HCT116 (cell line): ENCODE measurements around the gene OLAH. TPM values are rescaled to one million over a fixed set of nuclear protein-coding genes. Genes with fewer than 3 reads are reported as not detected.

ENCODE experiments used
- ATAC-seq: fragments of 200-7000 bp; cut with Tn5 transposase; 2 replicates; pipeline ENCODE4 v1.9.1; 2020; ENCODE audit warnings: mild to moderate bottlenecking, moderate library complexity
- BruUV-seq: library from RNA; stranded (reverse); fragments of 400-500 nt; replicated peaks from 2 replicates; lab custom pipeline; 2021; lab: Mats Ljungman, UMichigan
- CTCF ChIA-PET: fragments of 300-600 bp; sonication (Branson Sonifier 250); formaldehyde crosslinking; loops from one replicate; lab custom pipeline; 2021; ENCODE audit warnings: antibody characterized with exemption; lab: Charles Lee
- POLR2A ChIA-PET: fragments of 300-600, 350-600 bp; sonication (Branson Sonifier 250); formaldehyde crosslinking; loops from one replicate; lab custom pipeline; 2021; ENCODE audit warnings: antibody characterized with exemption; lab: Charles Lee
- RAD21 ChIA-PET, 2 experiments: fragments of 300-600 bp; sonication (Branson Sonifier 250); formaldehyde crosslinking; loops; one replicate each; lab custom pipeline; 2023; ENCODE audit warnings: low total read pairs in 2 of 2; ENCODE audit not compliant: uncharacterized antibody in 2 of 2, unreplicated experiment in 2 of 2, low non-redundant PET in 1 of 2; lab: Charles Lee
- DNase-seq: peaks from one replicate; pipeline ENCODE4 v3.0.0-alpha.2; 2010; ENCODE audit warnings: low read depth, low spot score
- H2AFZ ChIP-seq: fragments of 200-600 bp; shearing (Covaris generic), sonication (generic); 2 replicates; pipeline ENCODE4 v1.6.1; 2017; ENCODE audit warnings: low read depth, mixed run types, mixed read lengths, antibody characterized with exemption, low read length; ENCODE audit not compliant: poor library complexity, severe bottlenecking
- H3K27ac ChIP-seq: 2 replicates; pipeline ENCODE4 v1.5.1; 2012; ENCODE audit warnings: low read depth, low read length
- H3K27me3 ChIP-seq: fragments of 200-600 bp; sonication (generic); 2 replicates; pipeline ENCODE4 v1.6.1; 2016; ENCODE audit warnings: mixed run types, low read length, mixed read lengths; ENCODE audit not compliant: insufficient read depth
- H3K36me3 ChIP-seq, 2 experiments: fragments of 200-500 bp in 1 of 2; fragments of 200-600 bp in 1 of 2; sonication (Bioruptor generic) in 1 of 2; sonication (generic) in 1 of 2; 2 replicates each; pipeline versions ENCODE4 v1.5.1 to v1.6.1; 2014 to 2016; ENCODE audit warnings: low read length in 2 of 2, inconsistent platforms in 1 of 2, mixed read lengths in 1 of 2, mixed run types in 1 of 2; ENCODE audit not compliant: insufficient read depth in 2 of 2, control insufficient read depth in 1 of 2
- H3K4me1 ChIP-seq, 2 experiments: fragments of 200-600 bp in 1 of 2; sonication (generic) in 1 of 2; 2 replicates each; pipeline versions ENCODE4 v1.5.1 to v1.6.1; 2012 to 2017; ENCODE audit warnings: low read length in 2 of 2, inconsistent platforms in 1 of 2, mild to moderate bottlenecking in 1 of 2, mixed read lengths in 1 of 2, mixed run types in 1 of 2, moderate library complexity in 1 of 2; ENCODE audit not compliant: insufficient read depth in 2 of 2, control insufficient read depth in 1 of 2
- H3K4me2 ChIP-seq: fragments of 200-600 bp; sonication (generic); 2 replicates; pipeline ENCODE4 v1.6.1; 2017; ENCODE audit warnings: mixed run types, low read length, mixed read lengths
- H3K4me3 ChIP-seq, 2 experiments: fragments of 200-600 bp in 1 of 2; sonication (generic) in 1 of 2; replicated peaks in 1 of 2; 2 replicates each; pipeline ENCODE4 v1.5.1; 2011 to 2016; ENCODE audit warnings: low read length in 2 of 2, control low read depth in 1 of 2, low read depth in 1 of 2, mild to moderate bottlenecking in 1 of 2, mixed read lengths in 1 of 2, mixed run types in 1 of 2
- H3K79me2 ChIP-seq: fragments of 200-600 bp; sonication (generic); 2 replicates; pipeline ENCODE4 v1.6.1; 2017; ENCODE audit warnings: mild to moderate bottlenecking, mixed run types, low read length, moderate library complexity, mixed read lengths; ENCODE audit not compliant: insufficient read depth
- H3K9ac ChIP-seq: fragments of 200-600 bp; sonication (generic); 2 replicates; pipeline ENCODE4 v1.6.1; 2016; ENCODE audit warnings: low read length, mixed read lengths
- H3K9me2 ChIP-seq: fragments of 200-600 bp; sonication (generic), shearing (Covaris generic); 2 replicates; pipeline ENCODE4 v1.6.1; 2017; ENCODE audit warnings: mixed run types, mild to moderate bottlenecking, moderate library complexity; ENCODE audit not compliant: insufficient read depth
- H3K9me3 ChIP-seq, 2 experiments: fragments of 200-500 bp in 1 of 2; fragments of 200-600 bp in 1 of 2; sonication (Bioruptor generic) in 1 of 2; sonication (generic) in 1 of 2; 2 replicates each; pipeline ENCODE4 v1.6.1; 2014 to 2017; ENCODE audit warnings: low read length in 2 of 2, mixed read lengths in 2 of 2, inconsistent platforms in 1 of 2, low read depth in 1 of 2, mild to moderate bottlenecking in 1 of 2, mixed run types in 1 of 2, moderate library complexity in 1 of 2; ENCODE audit not compliant: control insufficient read depth in 1 of 2, insufficient read depth in 1 of 2
- H4K20me1 ChIP-seq: fragments of 200-600 bp; sonication (generic), shearing (Covaris generic); 2 replicates; pipeline ENCODE4 v1.6.1; 2017; ENCODE audit warnings: mixed run types, mild to moderate bottlenecking, moderate library complexity; ENCODE audit not compliant: insufficient read depth
- ATF3 ChIP-seq: IDR thresholded peaks from 2 replicates; pipeline ENCODE4 v1.6.1; 2012
- CBX3 ChIP-seq: IDR thresholded peaks from 2 replicates; pipeline ENCODE4 v1.6.1; 2012; ENCODE audit warnings: low read depth
- CEBPB ChIP-seq: IDR thresholded peaks from 2 replicates; pipeline ENCODE4 v1.6.1; 2012; ENCODE audit warnings: low read depth
- EGR1 ChIP-seq: IDR thresholded peaks from 2 replicates; pipeline ENCODE4 v1.6.1; 2012; ENCODE audit warnings: low read depth
- EZH2phosphoT487 ChIP-seq: fragments of 200-600 bp; IDR thresholded peaks from 2 replicates; pipeline ENCODE4 v1.6.1; 2018; ENCODE audit warnings: antibody characterized with exemption, borderline replicate concordance
- FOSL1 ChIP-seq: IDR thresholded peaks from 2 replicates; pipeline ENCODE4 v1.6.1; 2012; ENCODE audit warnings: low read depth
- JUND ChIP-seq: IDR thresholded peaks from 2 replicates; pipeline ENCODE4 v1.6.1; 2012
- MAX ChIP-seq: IDR thresholded peaks from 2 replicates; pipeline ENCODE4 v1.6.1; 2012
- POLR2A ChIP-seq: IDR thresholded peaks from 2 replicates; pipeline ENCODE4 v1.7.0; 2011; ENCODE audit warnings: borderline replicate concordance; ENCODE audit not compliant: insufficient read depth, insufficient read length; ENCODE audit errors: extremely low read depth
- POLR2AphosphoS5 ChIP-seq: IDR thresholded peaks from 2 replicates; pipeline ENCODE4 v1.6.1; 2011; ENCODE audit warnings: mild to moderate bottlenecking, low read depth, low read length, moderate library complexity
- RAD21 ChIP-seq: IDR thresholded peaks from 2 replicates; pipeline ENCODE4 v1.6.1; 2012; ENCODE audit warnings: low read depth, mild to moderate bottlenecking
- SP1 ChIP-seq: IDR thresholded peaks from 2 replicates; pipeline ENCODE4 v1.6.1; 2012; ENCODE audit warnings: low read depth
- SRF ChIP-seq: IDR thresholded peaks from 2 replicates; pipeline ENCODE4 v1.6.1; 2012; ENCODE audit warnings: low read depth
- TCF7L2 ChIP-seq: IDR thresholded peaks from 2 replicates; pipeline ENCODE4 v1.7.0; 2011; ENCODE audit warnings: borderline replicate concordance, inconsistent platforms; ENCODE audit not compliant: insufficient read depth, insufficient read length; ENCODE audit errors: extremely low read depth
- YY1 ChIP-seq: IDR thresholded peaks from 2 replicates; pipeline ENCODE4 v1.6.1; 2011; ENCODE audit warnings: low read length, low read depth, moderate library complexity, mild to moderate bottlenecking; ENCODE audit not compliant: insufficient replicate concordance; ENCODE audit errors: extremely low read depth
- ZNF274 ChIP-seq: fragments of 200-500 bp; sonication (Bioruptor generic); IDR thresholded peaks from 2 replicates; pipeline ENCODE4 v1.6.1; 2014; ENCODE audit warnings: mild to moderate bottlenecking, low read depth, low read length, inconsistent platforms
- intact Hi-C: fragments of 100-400 bp; cut with micrococcal nuclease; formaldehyde crosslinking; loops from 2 replicates; pipeline ENCODE4 v1.10.0; 2022
- total RNA-seq: library from RNA; stranded (reverse); gene quantifications from one replicate; pipeline ENCODE4 v1.2.1, GENCODE V29; 2021; ENCODE audit not compliant: unreplicated experiment
- TF ChIP-seq, protein P1 (sequence below): IDR thresholded peaks from 2 replicates; pipeline ENCODE4 v1.6.1; 2011; ENCODE audit warnings: mild to moderate bottlenecking, low read length, moderate library complexity; ENCODE audit not compliant: insufficient replicate concordance; ENCODE audit errors: extremely low read depth
- TF ChIP-seq, protein P2 (sequence below), 3 experiments: fragments of 200-600 bp in 1 of 3; sonication (generic) in 1 of 3; IDR thresholded peaks in 2 of 3; conservative IDR thresholded peaks in 1 of 3; 2 replicates each; pipeline ENCODE4 v1.5.1; 2012 to 2017; ENCODE audit warnings: low read depth in 2 of 3, low read length in 2 of 3, antibody characterized with exemption in 1 of 3, borderline replicate concordance in 1 of 3, control low read depth in 1 of 3, mild to moderate bottlenecking in 1 of 3, mixed read lengths in 1 of 3, mixed run types in 1 of 3, moderate library complexity in 1 of 3; ENCODE audit not compliant: insufficient read depth in 1 of 3
- TF ChIP-seq, protein P3 (sequence below): IDR thresholded peaks from 2 replicates; pipeline ENCODE4 v1.6.1; 2012; ENCODE audit warnings: low read depth

Gene OLAH
- total RNA-seq, 1 experiment from 2014 or later = not detected

DNA sequence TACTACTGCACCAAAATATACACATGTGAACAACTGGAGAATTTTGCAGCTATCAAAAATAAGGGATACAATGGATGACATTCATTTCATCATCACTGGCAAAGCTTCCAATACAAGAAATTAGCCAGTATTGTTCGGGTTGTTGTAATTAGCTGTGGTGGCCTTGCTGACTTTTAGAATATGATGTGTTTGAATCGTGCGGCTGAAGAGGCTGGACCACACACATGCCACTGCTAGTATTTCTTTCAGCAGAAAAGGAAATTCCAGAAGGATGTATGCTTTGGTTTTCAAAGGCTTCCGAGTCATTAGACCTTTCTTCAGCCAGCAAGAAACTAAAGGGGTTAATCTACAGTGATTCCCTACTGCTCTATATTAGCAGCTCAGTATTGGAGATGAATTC, 70.0 kb downstream of the OLAH start:
- no peaks in the 10 kb centered on the region for H3K79me2 ChIP-seq
- H3K27ac ChIP-seq = no peak overlapping the region
- TF ChIP-seq ATF3 (no peak), SP1 (no peak), ZNF274 (no peak), MAX (no peak), FOSL1 (no peak), YY1 (no peak), POLR2A (no peak), CEBPB (no peak), EZH2phosphoT487 (no peak), CBX3 (no peak), SRF (no peak), JUND (no peak), TCF7L2 (no peak), RAD21 (no peak), EGR1 (no peak), POLR2AphosphoS5 (no peak)
- TF ChIP-seq, protein P1, sequence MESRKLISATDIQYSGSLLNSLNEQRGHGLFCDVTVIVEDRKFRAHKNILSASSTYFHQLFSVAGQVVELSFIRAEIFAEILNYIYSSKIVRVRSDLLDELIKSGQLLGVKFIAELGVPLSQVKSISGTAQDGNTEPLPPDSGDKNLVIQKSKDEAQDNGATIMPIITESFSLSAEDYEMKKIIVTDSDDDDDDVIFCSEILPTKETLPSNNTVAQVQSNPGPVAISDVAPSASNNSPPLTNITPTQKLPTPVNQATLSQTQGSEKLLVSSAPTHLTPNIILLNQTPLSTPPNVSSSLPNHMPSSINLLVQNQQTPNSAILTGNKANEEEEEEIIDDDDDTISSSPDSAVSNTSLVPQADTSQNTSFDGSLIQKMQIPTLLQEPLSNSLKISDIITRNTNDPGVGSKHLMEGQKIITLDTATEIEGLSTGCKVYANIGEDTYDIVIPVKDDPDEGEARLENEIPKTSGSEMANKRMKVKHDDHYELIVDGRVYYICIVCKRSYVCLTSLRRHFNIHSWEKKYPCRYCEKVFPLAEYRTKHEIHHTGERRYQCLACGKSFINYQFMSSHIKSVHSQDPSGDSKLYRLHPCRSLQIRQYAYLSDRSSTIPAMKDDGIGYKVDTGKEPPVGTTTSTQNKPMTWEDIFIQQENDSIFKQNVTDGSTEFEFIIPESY = no peak
- TF ChIP-seq, protein P2, sequence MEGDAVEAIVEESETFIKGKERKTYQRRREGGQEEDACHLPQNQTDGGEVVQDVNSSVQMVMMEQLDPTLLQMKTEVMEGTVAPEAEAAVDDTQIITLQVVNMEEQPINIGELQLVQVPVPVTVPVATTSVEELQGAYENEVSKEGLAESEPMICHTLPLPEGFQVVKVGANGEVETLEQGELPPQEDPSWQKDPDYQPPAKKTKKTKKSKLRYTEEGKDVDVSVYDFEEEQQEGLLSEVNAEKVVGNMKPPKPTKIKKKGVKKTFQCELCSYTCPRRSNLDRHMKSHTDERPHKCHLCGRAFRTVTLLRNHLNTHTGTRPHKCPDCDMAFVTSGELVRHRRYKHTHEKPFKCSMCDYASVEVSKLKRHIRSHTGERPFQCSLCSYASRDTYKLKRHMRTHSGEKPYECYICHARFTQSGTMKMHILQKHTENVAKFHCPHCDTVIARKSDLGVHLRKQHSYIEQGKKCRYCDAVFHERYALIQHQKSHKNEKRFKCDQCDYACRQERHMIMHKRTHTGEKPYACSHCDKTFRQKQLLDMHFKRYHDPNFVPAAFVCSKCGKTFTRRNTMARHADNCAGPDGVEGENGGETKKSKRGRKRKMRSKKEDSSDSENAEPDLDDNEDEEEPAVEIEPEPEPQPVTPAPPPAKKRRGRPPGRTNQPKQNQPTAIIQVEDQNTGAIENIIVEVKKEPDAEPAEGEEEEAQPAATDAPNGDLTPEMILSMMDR (IDR thresholded peaks at IDR 0.05 in 2 of 3, conservative IDR thresholded peaks at IDR 0.05 in 1 of 3; ENCODE audit: borderline replicate concordance in 1 of 3, insufficient read depth in 1 of 3, low read depth in 2 of 3, low read length in 2 of 3) = no peak
- TF ChIP-seq, protein P3, sequence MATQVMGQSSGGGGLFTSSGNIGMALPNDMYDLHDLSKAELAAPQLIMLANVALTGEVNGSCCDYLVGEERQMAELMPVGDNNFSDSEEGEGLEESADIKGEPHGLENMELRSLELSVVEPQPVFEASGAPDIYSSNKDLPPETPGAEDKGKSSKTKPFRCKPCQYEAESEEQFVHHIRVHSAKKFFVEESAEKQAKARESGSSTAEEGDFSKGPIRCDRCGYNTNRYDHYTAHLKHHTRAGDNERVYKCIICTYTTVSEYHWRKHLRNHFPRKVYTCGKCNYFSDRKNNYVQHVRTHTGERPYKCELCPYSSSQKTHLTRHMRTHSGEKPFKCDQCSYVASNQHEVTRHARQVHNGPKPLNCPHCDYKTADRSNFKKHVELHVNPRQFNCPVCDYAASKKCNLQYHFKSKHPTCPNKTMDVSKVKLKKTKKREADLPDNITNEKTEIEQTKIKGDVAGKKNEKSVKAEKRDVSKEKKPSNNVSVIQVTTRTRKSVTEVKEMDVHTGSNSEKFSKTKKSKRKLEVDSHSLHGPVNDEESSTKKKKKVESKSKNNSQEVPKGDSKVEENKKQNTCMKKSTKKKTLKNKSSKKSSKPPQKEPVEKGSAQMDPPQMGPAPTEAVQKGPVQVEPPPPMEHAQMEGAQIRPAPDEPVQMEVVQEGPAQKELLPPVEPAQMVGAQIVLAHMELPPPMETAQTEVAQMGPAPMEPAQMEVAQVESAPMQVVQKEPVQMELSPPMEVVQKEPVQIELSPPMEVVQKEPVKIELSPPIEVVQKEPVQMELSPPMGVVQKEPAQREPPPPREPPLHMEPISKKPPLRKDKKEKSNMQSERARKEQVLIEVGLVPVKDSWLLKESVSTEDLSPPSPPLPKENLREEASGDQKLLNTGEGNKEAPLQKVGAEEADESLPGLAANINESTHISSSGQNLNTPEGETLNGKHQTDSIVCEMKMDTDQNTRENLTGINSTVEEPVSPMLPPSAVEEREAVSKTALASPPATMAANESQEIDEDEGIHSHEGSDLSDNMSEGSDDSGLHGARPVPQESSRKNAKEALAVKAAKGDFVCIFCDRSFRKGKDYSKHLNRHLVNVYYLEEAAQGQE = no peak
- no peaks in the 10 kb centered on the region for H3K9me3 ChIP-seq
- no peak overlapping the region for H2AFZ ChIP-seq
- H3K27me3 ChIP-seq = no peaks in the 10 kb centered on the region
- ATAC-seq = no peak
- peaks cover 4 to 16% of the 10 kb centered on the region in 2 experiments; a peak in 2 of 4 replicates for H3K36me3 ChIP-seq
- POLR2A ChIA-PET = no interaction called here
- CTCF ChIA-PET = interaction anchor here (0.6 kb wide), 1 partner anchor 98 kb away, joined by 3 read pairs; no protein-coding TSS in a partner anchor
- no peak overlapping the region for H3K9ac ChIP-seq
- H3K9me2 ChIP-seq = no peaks in the 10 kb centered on the region
- intact Hi-C loops = no loop called here
- H3K4me1 ChIP-seq = no peaks in the 10 kb centered on the region
- no peak overlapping the region for H3K4me3 ChIP-seq
- BruUV-seq = no TSS peak
- no peak overlapping the region for H3K4me2 ChIP-seq
- DNase-seq = no peak
- H4K20me1 ChIP-seq = no peaks in the 10 kb centered on the region
- RAD21 ChIA-PET = interaction anchor here in 1 of 2 experiments (1.0 kb wide), 1 partner anchor 88 kb away, joined by 3 read pairs; no protein-coding TSS in a partner anchor
